H1 (cell line): ENCODE data around the gene LAMA4. TPM values are rescaled to one million over a fixed set of nuclear protein-coding genes. Genes with fewer than 3 reads are reported as not detected.

Experiments used
- CTBP2 ChIP-seq: IDR thresholded peaks from 2 replicates; pipeline ENCODE4 v1.7.0; 2011; ENCODE audit warnings: borderline replicate concordance, mild to moderate bottlenecking, moderate library complexity, mixed read lengths, low read length; ENCODE audit not compliant: insufficient read depth, insufficient read length
- SIX5 ChIP-seq: IDR thresholded peaks from 2 replicates; pipeline ENCODE4 v1.6.1; 2011; ENCODE audit warnings: mild to moderate bottlenecking, low read depth, low read length
- SP4 ChIP-seq: IDR thresholded peaks from 2 replicates; pipeline ENCODE4 v1.6.1; 2012; ENCODE audit warnings: low read length, inconsistent platforms
- SUZ12 ChIP-seq: fragments of 200-600 bp; sonication (generic); IDR thresholded peaks from 2 replicates; pipeline ENCODE4 v1.6.1; 2012; ENCODE audit warnings: mild to moderate bottlenecking, inconsistent platforms, low read length, moderate library complexity, mixed read lengths
- TBP ChIP-seq: IDR thresholded peaks from 2 replicates; pipeline ENCODE4 v1.6.1; 2011; ENCODE audit warnings: low read depth, low read length, improper control_type of control experiment
- TCF12 ChIP-seq: IDR thresholded peaks from 2 replicates; pipeline ENCODE4 v1.6.1; 2011; ENCODE audit warnings: low read depth, mild to moderate bottlenecking, low read length
- ZNF274 ChIP-seq: IDR thresholded peaks from 2 replicates; pipeline ENCODE4 v1.7.0; 2012; ENCODE audit warnings: low read length, borderline replicate concordance; ENCODE audit errors: extremely low read depth
- polyA plus RNA-seq, 7 experiments: library from polyadenylated mRNA; depleted of rRNA in 3 of 7; stranded (reverse) in 5 of 7; unstranded in 2 of 7; fragments of >200 nt in 5 of 7; fragments of 200-250 nt in 2 of 7; gene quantifications; 1 replicate in 5 of 7; 2 replicates in 1 of 7; 4 replicates in 1 of 7; pipeline versions ENCODE4 v1.2.1 to v1.2.3, GENCODE V29; 2011 to 2013; ENCODE audit warnings: missing spikeins in 2 of 7, mixed read lengths in 2 of 7
- total RNA-seq: library from RNA; stranded (reverse); fragmentation: NEBNext Ultra II Directional; extraction: Animal tissue kit (Norgen Biotek cat#: 25700); gene quantifications from 2 replicates; pipeline ENCODE4 v1.2.1, GENCODE V29; 2021
- TF ChIP-seq, protein P1 (sequence below): fragments of 300-600 bp; sonication (generic); IDR thresholded peaks from 2 replicates; pipeline ENCODE4 v1.7.1; 2012; ENCODE audit warnings: low read length, moderate library complexity, mild to moderate bottlenecking, inconsistent platforms; ENCODE audit not compliant: insufficient replicate concordance
- TF ChIP-seq, protein P2 (sequence below): IDR thresholded peaks from 2 replicates; pipeline ENCODE4 v1.6.1; 2012; ENCODE audit warnings: low read length, inconsistent platforms
- TF ChIP-seq, protein P3 (sequence below): IDR thresholded peaks from 2 replicates; pipeline ENCODE4 v1.6.1; 2011; ENCODE audit warnings: low read depth, mild to moderate bottlenecking, low read length; ENCODE audit not compliant: insufficient read depth

LAMA4 gene
- total and polyA plus RNA-seq, 2 of the 8 experiments (the other 6 are each of a cell fraction or from before 2014, with no cell fraction given), result 0.95 to 1.5 TPM

GRCh38 chr6:112194511-112194910 is 59.9 kb downstream of the LAMA4 start (continued):
- TF ChIP-seq, protein P1, sequence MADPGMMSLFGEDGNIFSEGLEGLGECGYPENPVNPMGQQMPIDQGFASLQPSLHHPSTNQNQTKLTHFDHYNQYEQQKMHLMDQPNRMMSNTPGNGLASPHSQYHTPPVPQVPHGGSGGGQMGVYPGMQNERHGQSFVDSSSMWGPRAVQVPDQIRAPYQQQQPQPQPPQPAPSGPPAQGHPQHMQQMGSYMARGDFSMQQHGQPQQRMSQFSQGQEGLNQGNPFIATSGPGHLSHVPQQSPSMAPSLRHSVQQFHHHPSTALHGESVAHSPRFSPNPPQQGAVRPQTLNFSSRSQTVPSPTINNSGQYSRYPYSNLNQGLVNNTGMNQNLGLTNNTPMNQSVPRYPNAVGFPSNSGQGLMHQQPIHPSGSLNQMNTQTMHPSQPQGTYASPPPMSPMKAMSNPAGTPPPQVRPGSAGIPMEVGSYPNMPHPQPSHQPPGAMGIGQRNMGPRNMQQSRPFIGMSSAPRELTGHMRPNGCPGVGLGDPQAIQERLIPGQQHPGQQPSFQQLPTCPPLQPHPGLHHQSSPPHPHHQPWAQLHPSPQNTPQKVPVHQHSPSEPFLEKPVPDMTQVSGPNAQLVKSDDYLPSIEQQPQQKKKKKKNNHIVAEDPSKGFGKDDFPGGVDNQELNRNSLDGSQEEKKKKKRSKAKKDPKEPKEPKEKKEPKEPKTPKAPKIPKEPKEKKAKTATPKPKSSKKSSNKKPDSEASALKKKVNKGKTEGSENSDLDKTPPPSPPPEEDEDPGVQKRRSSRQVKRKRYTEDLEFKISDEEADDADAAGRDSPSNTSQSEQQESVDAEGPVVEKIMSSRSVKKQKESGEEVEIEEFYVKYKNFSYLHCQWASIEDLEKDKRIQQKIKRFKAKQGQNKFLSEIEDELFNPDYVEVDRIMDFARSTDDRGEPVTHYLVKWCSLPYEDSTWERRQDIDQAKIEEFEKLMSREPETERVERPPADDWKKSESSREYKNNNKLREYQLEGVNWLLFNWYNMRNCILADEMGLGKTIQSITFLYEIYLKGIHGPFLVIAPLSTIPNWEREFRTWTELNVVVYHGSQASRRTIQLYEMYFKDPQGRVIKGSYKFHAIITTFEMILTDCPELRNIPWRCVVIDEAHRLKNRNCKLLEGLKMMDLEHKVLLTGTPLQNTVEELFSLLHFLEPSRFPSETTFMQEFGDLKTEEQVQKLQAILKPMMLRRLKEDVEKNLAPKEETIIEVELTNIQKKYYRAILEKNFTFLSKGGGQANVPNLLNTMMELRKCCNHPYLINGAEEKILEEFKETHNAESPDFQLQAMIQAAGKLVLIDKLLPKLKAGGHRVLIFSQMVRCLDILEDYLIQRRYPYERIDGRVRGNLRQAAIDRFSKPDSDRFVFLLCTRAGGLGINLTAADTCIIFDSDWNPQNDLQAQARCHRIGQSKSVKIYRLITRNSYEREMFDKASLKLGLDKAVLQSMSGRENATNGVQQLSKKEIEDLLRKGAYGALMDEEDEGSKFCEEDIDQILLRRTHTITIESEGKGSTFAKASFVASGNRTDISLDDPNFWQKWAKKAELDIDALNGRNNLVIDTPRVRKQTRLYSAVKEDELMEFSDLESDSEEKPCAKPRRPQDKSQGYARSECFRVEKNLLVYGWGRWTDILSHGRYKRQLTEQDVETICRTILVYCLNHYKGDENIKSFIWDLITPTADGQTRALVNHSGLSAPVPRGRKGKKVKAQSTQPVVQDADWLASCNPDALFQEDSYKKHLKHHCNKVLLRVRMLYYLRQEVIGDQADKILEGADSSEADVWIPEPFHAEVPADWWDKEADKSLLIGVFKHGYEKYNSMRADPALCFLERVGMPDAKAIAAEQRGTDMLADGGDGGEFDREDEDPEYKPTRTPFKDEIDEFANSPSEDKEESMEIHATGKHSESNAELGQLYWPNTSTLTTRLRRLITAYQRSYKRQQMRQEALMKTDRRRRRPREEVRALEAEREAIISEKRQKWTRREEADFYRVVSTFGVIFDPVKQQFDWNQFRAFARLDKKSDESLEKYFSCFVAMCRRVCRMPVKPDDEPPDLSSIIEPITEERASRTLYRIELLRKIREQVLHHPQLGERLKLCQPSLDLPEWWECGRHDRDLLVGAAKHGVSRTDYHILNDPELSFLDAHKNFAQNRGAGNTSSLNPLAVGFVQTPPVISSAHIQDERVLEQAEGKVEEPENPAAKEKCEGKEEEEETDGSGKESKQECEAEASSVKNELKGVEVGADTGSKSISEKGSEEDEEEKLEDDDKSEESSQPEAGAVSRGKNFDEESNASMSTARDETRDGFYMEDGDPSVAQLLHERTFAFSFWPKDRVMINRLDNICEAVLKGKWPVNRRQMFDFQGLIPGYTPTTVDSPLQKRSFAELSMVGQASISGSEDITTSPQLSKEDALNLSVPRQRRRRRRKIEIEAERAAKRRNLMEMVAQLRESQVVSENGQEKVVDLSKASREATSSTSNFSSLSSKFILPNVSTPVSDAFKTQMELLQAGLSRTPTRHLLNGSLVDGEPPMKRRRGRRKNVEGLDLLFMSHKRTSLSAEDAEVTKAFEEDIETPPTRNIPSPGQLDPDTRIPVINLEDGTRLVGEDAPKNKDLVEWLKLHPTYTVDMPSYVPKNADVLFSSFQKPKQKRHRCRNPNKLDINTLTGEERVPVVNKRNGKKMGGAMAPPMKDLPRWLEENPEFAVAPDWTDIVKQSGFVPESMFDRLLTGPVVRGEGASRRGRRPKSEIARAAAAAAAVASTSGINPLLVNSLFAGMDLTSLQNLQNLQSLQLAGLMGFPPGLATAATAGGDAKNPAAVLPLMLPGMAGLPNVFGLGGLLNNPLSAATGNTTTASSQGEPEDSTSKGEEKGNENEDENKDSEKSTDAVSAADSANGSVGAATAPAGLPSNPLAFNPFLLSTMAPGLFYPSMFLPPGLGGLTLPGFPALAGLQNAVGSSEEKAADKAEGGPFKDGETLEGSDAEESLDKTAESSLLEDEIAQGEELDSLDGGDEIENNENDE, result no peak
- TF ChIP-seq TCF12, result no peak
- TF ChIP-seq SIX5, result no peak
- TF ChIP-seq, protein P2, sequence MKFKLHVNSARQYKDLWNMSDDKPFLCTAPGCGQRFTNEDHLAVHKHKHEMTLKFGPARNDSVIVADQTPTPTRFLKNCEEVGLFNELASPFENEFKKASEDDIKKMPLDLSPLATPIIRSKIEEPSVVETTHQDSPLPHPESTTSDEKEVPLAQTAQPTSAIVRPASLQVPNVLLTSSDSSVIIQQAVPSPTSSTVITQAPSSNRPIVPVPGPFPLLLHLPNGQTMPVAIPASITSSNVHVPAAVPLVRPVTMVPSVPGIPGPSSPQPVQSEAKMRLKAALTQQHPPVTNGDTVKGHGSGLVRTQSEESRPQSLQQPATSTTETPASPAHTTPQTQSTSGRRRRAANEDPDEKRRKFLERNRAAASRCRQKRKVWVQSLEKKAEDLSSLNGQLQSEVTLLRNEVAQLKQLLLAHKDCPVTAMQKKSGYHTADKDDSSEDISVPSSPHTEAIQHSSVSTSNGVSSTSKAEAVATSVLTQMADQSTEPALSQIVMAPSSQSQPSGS, result no peak
- TF ChIP-seq ZNF274, result no peak
- TF ChIP-seq SP4, result no peak
- no peak for TF ChIP-seq TBP
- TF ChIP-seq, protein P3, sequence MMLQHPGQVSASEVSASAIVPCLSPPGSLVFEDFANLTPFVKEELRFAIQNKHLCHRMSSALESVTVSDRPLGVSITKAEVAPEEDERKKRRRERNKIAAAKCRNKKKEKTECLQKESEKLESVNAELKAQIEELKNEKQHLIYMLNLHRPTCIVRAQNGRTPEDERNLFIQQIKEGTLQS, result no peak
- no peak for TF ChIP-seq CTBP2
- TF ChIP-seq SUZ12, result no peak
